NT2/D1 (cell line): ENCODE data around the gene OTUD6A.

Experiments used
- SUZ12 ChIP-seq: IDR thresholded peaks from 2 replicates; pipeline ENCODE4 v1.6.1; 2011; ENCODE audit not compliant: insufficient read length, insufficient read depth; ENCODE audit errors: extremely low read depth
- ZNF274 ChIP-seq: IDR thresholded peaks from 2 replicates; pipeline ENCODE4 v1.6.1; 2011; ENCODE audit warnings: mild to moderate bottlenecking, low read depth, low read length

DNA sequence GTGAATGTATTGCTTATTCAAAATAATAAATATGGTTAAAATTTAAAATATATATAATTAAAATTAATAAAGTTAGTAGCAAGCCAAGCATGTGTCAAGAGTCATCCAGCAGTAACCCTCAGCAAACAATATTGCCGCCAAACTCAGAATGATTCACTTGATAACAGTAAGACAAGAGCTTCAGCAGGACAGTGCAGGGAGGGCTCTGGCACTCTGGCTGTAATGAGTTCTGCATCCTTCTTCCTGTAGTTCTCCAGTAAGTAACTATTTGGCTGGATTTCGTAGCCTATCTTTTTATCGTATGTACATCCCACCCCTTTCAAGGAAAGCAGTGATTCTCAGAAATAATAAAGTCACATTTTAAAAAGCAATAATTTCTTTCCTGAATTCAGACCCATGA lies 17.6 kb downstream of the OTUD6A start:
- TF ChIP-seq SUZ12 (no peak), ZNF274 (no peak)
